NCI-H82 (cell line): ENCODE data around the gene TM9SF1.

ENCODE experiments used
- DNase-seq: peaks from one replicate; lab custom pipeline; 2025; lab: John Stamatoyannopoulos, UW

Gene TM9SF1

DNA sequence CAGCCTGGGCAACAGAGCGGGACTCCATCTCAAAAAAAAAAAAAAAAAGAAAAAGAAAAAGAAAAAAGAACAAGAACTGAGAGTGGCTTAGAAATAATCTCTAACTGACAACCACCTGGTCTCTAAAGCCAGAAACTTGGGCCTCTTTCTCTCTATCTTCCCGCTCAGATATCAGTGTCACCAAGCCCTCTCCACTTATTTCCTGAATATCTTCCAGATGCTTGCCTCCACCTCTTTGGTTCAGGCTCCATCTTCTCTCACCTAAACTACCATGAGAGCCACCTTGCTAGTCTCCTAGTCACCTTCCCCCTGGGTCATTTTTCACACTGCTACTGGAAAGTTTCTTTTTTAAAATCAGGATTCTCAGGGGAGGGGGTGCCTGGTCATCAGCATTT is 1.8 kb upstream of the TM9SF1 start:
- no peak for DNase-seq

DNA sequence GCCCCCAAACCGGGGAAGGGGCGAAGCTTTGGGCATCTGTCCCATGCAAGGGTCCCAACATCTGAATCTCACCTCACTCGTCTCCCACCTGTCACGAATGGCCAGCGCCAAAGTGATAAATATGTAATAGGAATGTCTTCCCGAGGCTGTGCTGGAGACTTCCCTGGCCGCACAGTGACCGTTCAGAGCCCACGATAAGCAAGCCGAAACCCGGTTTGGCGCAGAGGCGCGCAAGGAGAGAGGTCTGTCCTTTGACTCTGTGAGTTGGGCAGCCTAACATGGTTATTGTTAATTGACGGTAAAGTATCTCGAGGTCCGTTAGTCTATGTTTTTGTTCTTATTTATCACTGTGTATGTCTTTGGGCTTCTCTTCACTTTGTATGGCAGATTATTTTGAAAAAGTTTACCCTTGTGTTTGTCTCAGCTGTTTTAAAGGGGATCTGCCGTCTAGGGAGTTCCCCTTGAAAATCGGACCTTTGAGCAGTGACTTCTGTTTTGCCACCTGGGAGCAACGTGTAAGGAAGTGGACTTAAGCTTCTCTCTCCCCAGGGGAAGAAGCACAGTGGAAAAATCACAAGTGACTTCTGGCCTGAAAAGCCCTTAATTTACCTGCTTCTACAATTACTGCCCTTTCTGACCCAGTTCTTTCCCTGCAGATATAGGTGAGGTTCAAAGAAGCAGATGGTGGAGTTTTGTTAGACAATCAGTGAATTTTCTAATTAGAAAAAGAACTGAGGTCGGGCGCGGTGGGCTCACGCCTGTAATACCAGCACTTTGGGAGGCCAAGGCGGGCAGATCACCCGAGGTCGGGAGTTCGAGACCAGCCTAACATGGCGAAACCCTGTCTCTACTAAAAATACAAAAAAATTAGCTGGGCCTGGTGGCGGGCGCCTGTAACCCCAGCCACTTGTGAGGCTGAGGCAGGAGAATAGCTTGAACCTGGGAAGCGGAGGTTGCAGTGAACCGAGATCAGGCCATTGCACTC is 1.1 kb upstream of the TM9SF1 start:
- DNase-seq = peak; percentile 27

DNA sequence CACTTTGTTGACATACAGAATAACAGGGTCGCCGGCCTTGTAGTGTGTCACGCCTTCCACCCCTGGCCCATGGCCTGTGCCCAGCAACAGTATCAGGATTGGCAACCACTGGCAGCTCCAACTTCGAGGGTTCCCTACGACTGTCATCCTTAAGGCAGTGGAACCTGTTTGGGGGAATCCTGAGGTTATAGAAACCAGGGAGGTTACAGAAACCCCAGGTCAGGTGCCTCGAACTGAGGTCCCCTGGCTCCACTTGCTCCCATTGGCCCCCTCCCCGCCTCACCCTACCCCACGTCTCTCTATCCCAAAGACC is 412 bp downstream of the TM9SF1 start:
- DNase-seq = no peak

DNA sequence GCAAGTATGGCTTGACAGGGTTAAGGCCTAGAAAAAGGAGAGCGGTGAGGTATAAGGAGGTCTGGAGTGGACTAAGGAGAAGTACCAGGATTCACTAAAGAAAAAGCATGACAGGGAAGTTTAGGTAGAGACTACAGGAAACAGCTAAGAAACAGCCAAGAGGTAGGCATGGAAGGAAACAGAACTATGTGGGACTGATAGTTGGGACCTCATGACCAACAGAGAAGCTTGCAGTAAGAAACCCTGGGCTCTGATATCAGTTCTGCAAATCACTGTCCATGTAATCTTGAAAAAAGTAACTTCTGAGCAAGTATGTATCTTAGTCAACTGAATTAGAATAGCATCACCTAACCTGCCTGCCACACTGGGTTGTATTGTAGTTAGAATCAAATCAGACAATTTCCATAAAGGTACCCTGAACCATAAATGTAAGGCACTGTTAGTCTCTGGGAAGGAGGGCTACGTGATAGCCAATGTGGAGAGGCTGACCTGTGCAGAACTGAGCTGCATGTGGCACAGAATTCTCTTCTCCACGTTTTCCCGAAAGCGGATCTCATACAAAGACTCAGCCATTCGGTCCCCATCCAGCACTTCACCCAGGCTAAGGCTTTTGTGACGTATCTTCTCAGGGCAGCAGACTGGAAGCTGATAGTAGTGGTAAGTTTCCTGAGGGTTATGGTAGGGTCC is 912 bp downstream of the TM9SF1 start:
- no peak for DNase-seq

DNA sequence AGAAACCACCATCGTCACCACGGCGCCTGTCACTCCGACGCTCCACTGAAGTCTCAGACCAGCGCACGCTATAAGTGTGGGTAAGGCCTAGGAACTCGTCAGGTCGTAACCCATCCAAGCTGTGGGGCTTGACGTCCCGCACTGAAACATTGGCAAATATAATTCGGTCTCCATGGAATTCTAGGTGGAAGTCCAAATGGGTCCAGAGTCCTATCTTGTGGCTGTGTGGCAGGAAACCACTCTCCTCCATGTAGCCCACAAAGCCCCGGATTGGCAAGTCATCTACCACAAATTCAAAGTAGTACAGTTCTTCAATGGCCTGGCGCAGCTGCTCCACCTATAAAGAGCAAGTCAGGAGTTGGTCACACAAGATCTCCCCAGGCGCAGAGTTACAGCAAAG is 2.3 kb downstream of the TM9SF1 start:
- no peak for DNase-seq

DNA sequence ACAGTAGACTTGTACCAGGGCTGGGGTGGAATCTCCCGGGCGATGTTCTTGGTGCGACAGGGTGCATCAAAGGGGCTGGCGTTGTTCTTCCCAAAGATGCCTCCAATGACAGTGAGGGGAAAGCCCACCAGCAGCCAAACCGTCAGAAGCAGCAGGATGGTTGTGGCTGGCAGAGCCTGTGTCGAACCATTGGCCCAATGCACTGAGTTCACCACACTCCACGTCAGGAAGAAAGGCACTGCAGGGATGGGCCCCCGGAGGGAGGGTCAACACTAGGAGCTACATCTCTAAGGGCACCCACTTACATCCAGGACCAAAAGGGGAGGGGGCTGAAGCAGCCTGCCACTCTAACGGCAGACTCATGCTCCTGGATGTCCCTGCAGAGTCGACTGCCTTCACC is 4.8 kb downstream of the TM9SF1 start:
- no peak for DNase-seq

DNA sequence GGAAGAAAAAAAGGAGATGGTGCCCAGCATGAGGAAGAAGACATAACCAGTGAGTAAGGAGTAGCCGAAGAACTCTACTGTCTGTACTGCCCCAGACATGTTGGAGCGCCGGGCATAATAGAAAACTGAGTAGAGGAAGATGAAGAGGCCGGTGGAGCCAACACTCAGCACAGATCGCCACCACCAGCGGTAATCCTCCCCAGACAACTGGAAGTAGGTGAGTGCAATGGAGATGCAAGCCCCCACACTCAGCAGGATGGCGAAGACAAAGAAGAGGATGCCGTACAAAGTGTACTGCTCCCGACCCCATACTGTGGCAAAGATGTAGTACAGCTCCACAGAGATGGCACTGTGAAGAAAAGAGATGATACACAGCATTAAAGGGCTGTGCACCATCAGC is 5.8 kb downstream of the TM9SF1 start:
- no peak for DNase-seq

DNA sequence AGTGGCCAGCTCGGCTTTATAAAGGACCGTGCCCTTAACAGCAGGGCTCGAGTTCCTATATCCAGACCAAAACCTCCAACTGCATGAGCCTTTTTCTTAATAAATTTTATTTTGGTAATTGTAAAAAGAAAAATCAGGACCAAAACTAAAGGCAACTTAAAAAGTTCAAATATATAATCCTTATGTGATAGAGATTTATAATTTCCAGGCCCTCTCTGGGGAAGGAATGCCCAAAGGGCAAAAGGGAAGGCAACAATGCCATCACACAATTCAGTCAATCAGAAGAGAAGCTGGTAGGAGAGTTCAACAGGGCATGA is 6.2 kb downstream of the TM9SF1 start:
- no peak for DNase-seq

DNA sequence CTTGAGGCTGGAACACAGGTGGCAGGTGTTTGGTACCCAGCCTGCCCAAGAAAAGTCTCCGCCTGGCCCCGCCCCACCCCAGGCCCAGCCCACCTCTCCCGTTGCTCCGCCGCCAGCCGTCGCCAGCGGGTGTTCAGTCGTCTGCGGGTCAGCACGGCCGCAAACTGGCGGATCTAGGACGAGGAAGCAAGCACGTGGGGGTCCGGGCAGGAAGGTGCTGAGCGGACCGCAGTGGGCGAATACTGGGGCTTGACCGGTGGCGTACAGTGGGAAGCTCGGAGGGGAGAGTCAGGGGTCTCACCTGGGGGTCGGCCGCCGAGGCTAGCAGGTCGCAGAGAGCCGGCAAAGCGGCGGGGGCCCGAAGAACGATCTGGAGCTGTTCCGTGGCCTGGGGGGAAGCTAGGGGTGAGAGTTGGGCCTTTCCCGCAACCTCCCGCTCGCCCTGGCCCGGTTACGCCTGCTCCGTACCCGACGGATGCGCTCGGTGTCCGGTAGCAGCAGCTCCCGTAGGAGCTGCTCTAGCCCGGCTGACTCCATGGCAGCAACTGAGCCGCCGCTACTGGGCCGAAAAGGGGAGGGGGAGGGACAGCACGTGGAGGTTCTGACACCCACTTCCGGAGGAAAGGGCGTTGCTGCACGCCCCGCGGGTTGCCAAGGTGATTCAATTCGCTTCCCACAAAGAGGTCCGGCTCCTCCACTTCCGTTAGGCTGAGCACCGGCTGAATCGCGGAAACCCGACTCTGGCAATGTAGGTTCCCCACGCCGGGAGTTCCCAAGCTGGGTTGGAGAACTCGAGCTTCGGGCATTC is 6.8 kb downstream of the TM9SF1 start, which contains the start of gene IPO4:
TSS of gene IPO4 (minus strand) at position 566 of the 808 bp plus-strand sequence. CDS start at position 537, 29 bp downstream.
- peak; percentile 98 for DNase-seq

DNA sequence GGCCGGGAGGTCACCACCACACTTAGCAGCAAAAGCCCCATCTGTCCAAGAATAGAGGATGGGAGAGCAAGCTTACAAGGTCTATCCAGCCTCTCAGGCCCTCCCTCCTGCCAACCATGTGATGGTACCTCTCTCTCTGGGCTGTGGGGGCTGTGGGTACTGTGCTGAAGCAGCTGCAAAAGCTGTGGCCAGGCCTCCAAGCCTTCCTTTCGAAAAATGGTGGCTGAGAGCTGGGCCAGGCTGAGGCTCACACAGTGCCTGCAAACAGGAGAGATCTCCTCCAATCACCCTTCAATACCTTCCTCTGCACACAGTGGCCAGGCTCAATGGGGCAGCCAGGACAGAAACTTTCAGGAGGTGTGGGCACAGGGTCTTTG is 7.7 kb downstream of the TM9SF1 start:
- no peak for DNase-seq

DNA sequence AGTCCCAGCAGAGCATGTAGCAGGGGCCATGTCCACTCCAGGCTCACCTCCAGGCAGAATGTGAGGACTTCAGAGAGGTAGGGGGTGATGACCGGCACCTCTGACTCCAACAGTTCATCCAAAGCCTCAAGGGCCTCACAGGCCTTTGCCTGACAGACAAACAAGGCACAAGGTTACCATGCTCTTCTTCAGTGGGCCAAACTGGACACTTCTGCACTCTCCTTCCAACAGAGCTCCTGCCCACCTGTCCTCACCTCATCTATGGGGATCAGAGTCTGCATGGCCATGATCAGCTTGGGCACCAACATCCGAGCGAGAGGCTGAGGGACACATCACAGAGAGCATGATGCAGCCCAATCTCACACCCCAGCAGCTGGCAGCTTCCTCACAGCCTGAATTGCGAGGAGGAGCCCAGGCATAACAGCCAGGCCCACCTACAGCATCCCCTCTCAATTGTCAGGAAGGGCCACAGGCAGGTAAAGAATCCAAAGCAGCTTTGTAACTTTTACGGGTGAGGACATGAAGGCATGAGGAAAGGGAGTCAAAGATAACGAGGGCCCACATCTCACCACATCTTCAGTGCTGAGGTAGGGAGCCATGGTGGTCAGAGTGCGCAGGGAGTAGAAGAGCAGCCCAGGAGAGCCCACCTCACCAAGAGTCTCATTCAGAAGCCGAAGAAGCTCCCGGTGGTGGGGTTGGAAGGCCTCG is 8.3 kb downstream of the TM9SF1 start:
- DNase-seq = no peak

DNA sequence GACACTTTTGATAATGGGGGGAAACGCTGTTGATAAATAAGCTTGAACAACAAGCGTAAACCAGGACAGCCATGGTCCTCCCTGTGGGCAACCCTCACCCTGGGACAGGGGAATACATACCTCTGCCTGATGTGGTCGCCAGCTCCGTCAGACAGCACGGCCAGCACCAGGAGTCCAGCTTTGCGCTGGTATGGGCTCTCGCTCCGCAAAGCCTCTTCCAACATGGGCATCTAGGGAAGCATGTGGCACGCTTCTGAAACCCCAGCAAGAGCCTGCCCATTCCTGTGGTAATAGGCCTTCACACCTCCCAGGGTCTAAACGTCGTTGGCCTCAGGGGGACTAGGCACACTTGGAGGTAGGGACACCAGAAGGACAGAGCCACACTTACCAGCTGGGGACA is 9.5 kb downstream of the TM9SF1 start:
- DNase-seq = no peak

DNA sequence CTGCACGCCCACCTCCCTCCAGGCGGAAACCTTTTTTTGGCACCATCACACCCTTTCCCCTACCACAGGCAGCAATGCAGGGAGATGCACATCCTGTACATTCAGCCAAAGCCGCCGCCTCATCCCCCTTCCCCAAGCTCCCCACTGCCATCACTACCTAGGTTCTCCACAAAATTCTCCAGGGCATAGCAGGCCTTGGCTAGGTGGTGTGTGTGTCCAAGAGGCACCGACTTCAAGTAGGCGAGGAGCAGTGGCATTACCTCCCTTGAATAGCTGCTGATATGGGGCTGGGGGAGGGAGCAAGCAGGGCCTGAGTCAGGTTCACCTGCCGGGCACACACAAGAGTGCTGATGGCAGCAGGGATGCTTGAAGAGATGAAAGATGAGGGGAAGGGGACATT is 10.2 kb downstream of the TM9SF1 start:
- no peak for DNase-seq

DNA sequence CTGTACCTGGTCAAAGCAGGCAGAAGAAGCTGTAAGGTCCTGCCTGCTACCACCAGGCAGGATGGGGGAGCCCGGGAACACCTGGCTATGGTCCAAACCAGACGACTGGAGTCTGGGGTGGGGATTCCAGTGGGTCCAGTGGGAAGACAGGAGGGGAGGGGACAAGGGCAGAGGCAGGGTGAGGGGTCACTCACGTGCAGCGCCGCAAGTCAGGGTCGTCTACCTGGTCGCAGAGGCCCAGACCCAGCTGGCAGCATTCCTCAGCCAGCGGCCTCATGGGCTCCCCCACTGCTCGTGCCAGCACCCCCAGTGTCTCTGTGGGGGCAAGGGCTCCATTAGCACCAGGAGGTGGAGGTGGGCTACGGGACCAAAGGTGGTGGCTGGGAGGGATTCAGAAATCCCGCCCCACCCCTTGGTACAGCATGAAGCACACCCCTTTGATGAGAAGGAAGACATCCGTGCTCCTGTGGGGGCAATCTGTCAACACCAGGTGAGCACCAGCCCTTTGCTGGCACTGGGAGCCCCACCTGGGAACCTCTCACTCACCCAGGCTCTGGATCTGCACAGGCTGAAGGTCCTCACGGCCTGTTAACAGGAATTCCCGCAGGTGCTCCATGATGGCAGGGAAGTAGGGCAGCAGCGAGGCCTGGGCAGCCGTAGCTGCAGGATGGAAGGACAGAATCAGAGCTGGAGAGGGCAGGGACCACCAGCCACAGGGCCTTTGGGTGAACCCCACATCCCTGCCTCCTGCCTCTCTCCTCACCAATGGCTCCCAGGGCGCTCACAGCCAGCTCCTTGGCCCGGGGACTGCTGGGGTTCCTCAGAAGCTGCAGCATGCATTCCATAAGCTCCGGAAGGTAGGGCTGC is 10.9 kb downstream of the TM9SF1 start:
- no peak for DNase-seq

DNA sequence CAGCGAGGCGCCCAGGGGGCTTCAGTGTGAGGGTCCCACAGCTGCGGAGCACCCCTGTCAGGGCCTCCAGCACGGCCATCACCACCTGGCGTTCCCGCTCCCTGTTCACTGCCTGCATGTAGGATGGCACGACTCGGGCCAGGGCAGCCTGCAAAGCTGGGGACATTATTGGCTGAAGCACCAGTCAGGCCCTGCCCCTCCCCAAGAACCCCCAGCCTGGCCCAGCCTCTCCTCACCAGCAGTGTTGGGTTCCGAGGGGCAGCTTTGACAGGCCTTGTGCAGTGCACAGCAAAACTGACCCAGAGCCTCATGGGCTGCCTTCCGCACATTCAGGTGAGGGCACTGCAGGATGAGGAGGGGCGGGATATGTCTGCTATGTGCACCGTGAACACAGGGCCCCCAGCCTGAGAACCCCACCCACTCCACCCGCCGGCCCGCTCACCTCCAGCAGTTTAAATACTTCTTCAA is 12.2 kb downstream of the TM9SF1 start:
- no peak for DNase-seq

DNA sequence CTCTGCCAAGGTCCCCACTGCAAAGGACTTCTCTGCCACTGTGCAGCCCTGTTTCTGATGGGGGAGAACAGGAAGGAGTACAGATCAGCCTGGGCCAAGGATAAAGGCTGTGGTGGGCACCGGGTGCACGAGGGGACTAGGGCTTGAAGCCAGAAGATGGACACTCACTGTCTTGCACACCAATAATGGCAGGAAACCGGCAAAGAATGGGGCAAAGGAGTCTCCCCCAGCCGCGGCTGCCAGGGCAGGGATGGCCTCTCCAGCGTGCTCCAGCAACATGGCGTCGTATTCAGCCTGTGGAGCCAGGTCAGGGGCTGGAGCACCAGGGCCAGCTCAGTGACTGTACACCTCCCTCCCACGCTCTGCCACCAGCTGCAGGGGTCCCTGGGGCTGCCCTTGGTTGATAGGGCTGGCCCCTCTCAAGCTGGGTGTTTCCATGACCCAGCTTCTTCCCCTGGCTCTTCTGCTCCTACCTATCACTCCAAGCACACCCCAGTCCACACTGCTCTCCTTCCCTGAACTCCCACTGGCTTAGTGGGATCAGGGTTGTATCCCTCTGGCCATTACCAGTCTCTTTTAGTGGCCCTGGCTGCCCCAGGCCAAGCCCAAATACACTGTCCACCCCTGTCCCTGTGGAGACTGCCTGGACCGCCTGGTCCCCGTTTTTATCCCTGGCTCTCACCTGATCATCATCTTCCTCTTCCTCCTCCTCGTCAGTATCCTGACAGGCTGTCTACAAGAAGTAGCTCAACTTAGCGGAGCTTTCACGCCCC is 12.9 kb downstream of the TM9SF1 start:
- DNase-seq = no peak

DNA sequence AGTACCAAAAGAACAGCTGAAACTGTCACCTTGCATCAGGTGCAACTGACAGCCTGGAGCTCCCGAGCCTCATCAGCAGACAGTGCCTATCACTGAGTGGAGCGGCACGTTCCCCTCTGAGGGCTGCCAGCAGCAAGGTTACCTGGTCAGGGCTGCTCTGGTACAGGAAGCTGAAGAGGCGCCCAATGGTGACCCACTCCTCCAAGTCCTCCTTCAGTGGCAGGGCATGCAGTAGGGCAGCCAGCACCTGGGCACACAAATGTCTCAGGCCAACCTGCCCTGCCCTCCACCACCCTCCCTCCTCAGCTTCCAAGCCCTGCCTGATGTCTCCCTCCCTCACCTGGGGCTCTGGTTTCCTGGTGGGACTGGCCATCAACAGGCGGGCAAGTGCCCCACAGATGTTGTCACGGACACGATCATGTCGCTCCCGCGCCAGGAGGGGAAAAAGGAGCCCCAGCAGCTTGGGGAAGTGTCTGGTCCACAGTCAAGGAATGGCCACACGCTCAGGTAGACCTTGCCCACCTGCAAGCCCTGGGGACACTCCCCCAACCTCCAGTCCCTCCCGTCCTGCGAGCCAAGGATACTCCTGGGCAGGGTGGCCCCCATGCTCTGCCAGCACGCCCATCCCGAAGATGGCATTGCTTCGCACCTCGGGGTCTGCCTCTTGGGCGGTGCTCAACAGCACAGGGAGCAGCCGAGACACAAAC is 13.7 kb downstream of the TM9SF1 start:
- DNase-seq = no peak

DNA sequence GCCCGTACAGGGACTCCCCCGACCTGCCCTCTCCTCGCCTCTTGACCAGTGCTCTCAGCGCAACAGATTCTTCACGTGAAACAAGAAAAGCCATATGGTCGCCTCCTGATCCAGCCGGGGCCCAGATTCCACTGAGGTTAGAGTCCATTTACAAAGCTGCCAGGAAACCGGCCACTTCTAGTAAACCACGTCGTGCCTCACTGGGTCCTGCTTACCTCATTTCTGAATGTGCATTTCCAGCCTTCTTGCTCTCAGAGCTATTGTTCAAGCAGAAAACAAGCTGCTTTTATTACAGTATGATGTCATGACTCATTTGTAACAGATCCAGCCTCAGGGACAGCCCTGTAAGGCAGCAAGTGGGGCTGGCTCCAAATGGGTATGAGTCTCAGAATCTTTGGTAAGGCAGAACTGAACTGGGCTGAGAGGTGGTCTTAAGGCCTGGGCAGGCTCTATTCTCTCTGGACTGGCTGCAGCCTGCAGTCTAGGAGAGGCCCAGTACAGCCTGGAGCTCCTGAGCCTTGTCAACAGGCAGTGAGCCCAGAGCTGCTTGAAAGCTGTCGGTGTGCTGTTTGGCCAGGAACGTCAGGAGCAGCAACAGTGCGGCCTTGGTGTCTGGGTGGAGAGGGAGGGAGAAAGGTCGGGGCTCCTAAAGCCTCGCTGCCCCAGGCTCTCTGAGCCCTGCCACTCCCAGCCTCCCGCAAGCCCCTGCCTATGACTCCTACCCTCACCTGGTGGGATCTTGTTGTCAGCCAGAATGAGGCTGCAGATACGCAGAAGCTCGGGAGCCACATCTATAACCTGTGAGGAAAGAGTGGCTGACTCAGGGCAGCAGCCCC is 15.1 kb downstream of the TM9SF1 start:
- DNase-seq = no peak
